Neural cell (in vitro differentiated cells): ENCODE results near the gene NAT9. TPM values are rescaled to one million over a fixed set of nuclear protein-coding genes. Genes with fewer than 3 reads are reported as not detected.

Source experiments
- H2AFZ ChIP-seq: fragments of 200-600, 300-800 bp; sonication (generic), shearing (Covaris generic); 2 replicates; pipeline ENCODE4 v1.6.0; 2014; ENCODE audit warnings: low read depth, mild to moderate bottlenecking, antibody characterized with exemption, low read length, moderate library complexity
- H3F3A ChIP-seq: fragments of 200-600 bp; shearing (Covaris generic); 2 replicates; pipeline ENCODE4 v1.6.1; 2016; ENCODE audit warnings: mild to moderate bottlenecking, moderate library complexity, mixed read lengths, antibody characterized with exemption, low read length; ENCODE audit not compliant: insufficient read depth, poor library complexity, severe bottlenecking
- H3K27ac ChIP-seq: fragments of 200-600, 300-800 bp; sonication (generic), shearing (Covaris generic); 2 replicates; pipeline ENCODE4 v1.5.1; 2014; ENCODE audit warnings: mild to moderate bottlenecking, low read length, moderate library complexity
- H3K27me3 ChIP-seq: fragments of 300-800, 200-600 bp; sonication (generic), shearing (Covaris generic); 2 replicates; pipeline ENCODE4 v1.6.0; 2014; ENCODE audit warnings: mild to moderate bottlenecking, low read depth, low read length, moderate library complexity; ENCODE audit not compliant: insufficient read depth
- H3K36me3 ChIP-seq: fragments of 300-800, 200-600 bp; sonication (generic), shearing (Covaris generic); 2 replicates; pipeline ENCODE4 v1.5.1; 2014; ENCODE audit warnings: mild to moderate bottlenecking, antibody characterized with exemption, low read length, moderate library complexity; ENCODE audit not compliant: insufficient read depth
- H3K4me2 ChIP-seq: fragments of 300-800, 200-600 bp; sonication (generic), shearing (Covaris generic); 2 replicates; pipeline ENCODE4 v1.6.0; 2014; ENCODE audit warnings: mild to moderate bottlenecking, low read length
- H3K4me3 ChIP-seq: fragments of 300-800, 200-600 bp; sonication (generic), shearing (Covaris generic); 2 replicates; pipeline ENCODE4 v1.5.1; 2014; ENCODE audit warnings: mild to moderate bottlenecking, low read length, moderate library complexity
- H3K79me2 ChIP-seq: fragments of 200-600 bp; shearing (Covaris generic); replicated peaks from 2 replicates; pipeline ENCODE4 v1.6.0; 2014; ENCODE audit warnings: mild to moderate bottlenecking, low read length, moderate library complexity; ENCODE audit not compliant: insufficient read depth
- H3K9ac ChIP-seq: fragments of 300-800, 200-600 bp; sonication (generic), shearing (Covaris generic); 2 replicates; pipeline ENCODE4 v1.6.1; 2016; ENCODE audit warnings: mild to moderate bottlenecking, low read length, mixed read lengths
- H3K9me2 ChIP-seq: fragments of 200-600 bp; shearing (Covaris generic); 2 replicates; pipeline ENCODE4 v1.6.1; 2016; ENCODE audit warnings: mild to moderate bottlenecking, low read length, mixed read lengths; ENCODE audit not compliant: insufficient read depth
- H3K9me3 ChIP-seq: fragments of 200-600, 300-800 bp; sonication (generic), shearing (Covaris generic); 2 replicates; pipeline ENCODE4 v1.6.1; 2016; ENCODE audit warnings: mild to moderate bottlenecking, mixed run types, low read length, moderate library complexity, mixed read lengths
- H4K20me1 ChIP-seq: fragments of 200-600 bp; shearing (Covaris generic); 2 replicates; pipeline ENCODE4 v1.6.1; 2016; ENCODE audit warnings: mild to moderate bottlenecking, mixed run types; ENCODE audit not compliant: insufficient read depth
- EP300 ChIP-seq: fragments of 450-650 bp; conservative IDR thresholded peaks from 2 replicates; pipeline ENCODE4 v1.6.1; 2014; ENCODE audit warnings: antibody characterized with exemption, mild to moderate bottlenecking, moderate library complexity; ENCODE audit not compliant: poor library complexity, severe bottlenecking
- EZH2 ChIP-seq: fragments of 200-600, 300-800 bp; shearing (Covaris generic), sonication (generic); IDR thresholded peaks from 2 replicates; pipeline ENCODE4 v1.6.1; 2014; ENCODE audit warnings: antibody characterized with exemption, low read length, borderline replicate concordance, mild to moderate bottlenecking; ENCODE audit not compliant: insufficient read depth, poor library complexity, severe bottlenecking
- MXI1 ChIP-seq: fragments of 450-650 bp; conservative IDR thresholded peaks from 2 replicates; pipeline ENCODE4 v1.6.1; 2014; ENCODE audit warnings: antibody characterized with exemption, mild to moderate bottlenecking; ENCODE audit not compliant: poor library complexity, severe bottlenecking
- POLR2AphosphoS5 ChIP-seq: IDR thresholded peaks from 2 replicates; pipeline ENCODE4 v1.6.1; 2012
- RAD21 ChIP-seq: fragments of 450-650 bp; conservative IDR thresholded peaks from 2 replicates; pipeline ENCODE4 v1.6.1; 2014; ENCODE audit warnings: antibody characterized with exemption, mild to moderate bottlenecking, moderate library complexity
- SMC3 ChIP-seq: fragments of 450-650 bp; conservative IDR thresholded peaks from 2 replicates; pipeline ENCODE4 v1.6.1; 2014; ENCODE audit warnings: antibody characterized with exemption, mild to moderate bottlenecking, moderate library complexity; ENCODE audit not compliant: poor library complexity
- TAF1 ChIP-seq: IDR thresholded peaks from 2 replicates; pipeline ENCODE4 v1.6.1; 2012; ENCODE audit warnings: low read depth
- polyA plus RNA-seq: library from polyadenylated mRNA; depleted of rRNA; stranded (reverse); fragments of >200 nt; gene quantifications from 2 replicates; pipeline ENCODE4 v1.2.3, GENCODE V29; 2014
- TF ChIP-seq, protein P1 (sequence below): fragments of 450-650 bp; IDR thresholded peaks from 2 replicates; pipeline ENCODE4 v1.5.1; 2014; ENCODE audit warnings: antibody characterized with exemption, mild to moderate bottlenecking, moderate library complexity; ENCODE audit not compliant: poor library complexity, severe bottlenecking
- TF ChIP-seq, protein P2 (sequence below): IDR thresholded peaks from 2 replicates; pipeline ENCODE4 v1.6.1; 2012; ENCODE audit warnings: borderline replicate concordance

Gene NAT9
- polyA plus RNA-seq, 1 donor from 2014 or later, result 243 TPM

DNA sequence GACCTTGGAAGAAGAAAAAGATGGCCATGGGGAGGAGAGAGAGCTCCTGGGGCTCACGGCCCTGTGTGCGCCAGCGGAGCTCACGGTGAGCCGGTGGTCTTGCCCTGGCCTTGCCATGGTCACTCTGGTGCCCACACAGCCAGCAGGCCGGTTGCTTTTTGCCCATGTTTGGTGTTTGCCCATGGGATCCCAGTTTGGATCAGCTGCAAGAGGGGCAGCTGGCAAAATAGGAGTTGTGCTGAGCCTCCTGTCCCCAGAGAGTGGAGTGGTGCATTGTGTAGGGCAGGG lies 26.2 kb downstream of the NAT9 start:
- no peaks in the 10 kb centered on the region for H3K79me2 ChIP-seq
- no peak overlapping the region for H3K4me3 ChIP-seq
- no peak for TF ChIP-seq POLR2AphosphoS5
- TF ChIP-seq EP300, result no peak
- TF ChIP-seq, protein P1, sequence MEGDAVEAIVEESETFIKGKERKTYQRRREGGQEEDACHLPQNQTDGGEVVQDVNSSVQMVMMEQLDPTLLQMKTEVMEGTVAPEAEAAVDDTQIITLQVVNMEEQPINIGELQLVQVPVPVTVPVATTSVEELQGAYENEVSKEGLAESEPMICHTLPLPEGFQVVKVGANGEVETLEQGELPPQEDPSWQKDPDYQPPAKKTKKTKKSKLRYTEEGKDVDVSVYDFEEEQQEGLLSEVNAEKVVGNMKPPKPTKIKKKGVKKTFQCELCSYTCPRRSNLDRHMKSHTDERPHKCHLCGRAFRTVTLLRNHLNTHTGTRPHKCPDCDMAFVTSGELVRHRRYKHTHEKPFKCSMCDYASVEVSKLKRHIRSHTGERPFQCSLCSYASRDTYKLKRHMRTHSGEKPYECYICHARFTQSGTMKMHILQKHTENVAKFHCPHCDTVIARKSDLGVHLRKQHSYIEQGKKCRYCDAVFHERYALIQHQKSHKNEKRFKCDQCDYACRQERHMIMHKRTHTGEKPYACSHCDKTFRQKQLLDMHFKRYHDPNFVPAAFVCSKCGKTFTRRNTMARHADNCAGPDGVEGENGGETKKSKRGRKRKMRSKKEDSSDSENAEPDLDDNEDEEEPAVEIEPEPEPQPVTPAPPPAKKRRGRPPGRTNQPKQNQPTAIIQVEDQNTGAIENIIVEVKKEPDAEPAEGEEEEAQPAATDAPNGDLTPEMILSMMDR, result no peak
- no peak for TF ChIP-seq RAD21
- peaks cover 25% of the 10 kb centered on the region for H3K27me3 ChIP-seq
- H3K27ac ChIP-seq, result no peak overlapping the region
- no peaks in the 10 kb centered on the region for H3K9me3 ChIP-seq
- H2AFZ ChIP-seq, result no peak overlapping the region
- H3K9ac ChIP-seq, result no peak overlapping the region
- no peaks in the 10 kb centered on the region for H3F3A ChIP-seq
- H4K20me1 ChIP-seq, result no peaks in the 10 kb centered on the region
- no peaks in the 10 kb centered on the region for H3K36me3 ChIP-seq
- no peak overlapping the region for H3K4me2 ChIP-seq
- H3K9me2 ChIP-seq, result no peaks in the 10 kb centered on the region

DNA sequence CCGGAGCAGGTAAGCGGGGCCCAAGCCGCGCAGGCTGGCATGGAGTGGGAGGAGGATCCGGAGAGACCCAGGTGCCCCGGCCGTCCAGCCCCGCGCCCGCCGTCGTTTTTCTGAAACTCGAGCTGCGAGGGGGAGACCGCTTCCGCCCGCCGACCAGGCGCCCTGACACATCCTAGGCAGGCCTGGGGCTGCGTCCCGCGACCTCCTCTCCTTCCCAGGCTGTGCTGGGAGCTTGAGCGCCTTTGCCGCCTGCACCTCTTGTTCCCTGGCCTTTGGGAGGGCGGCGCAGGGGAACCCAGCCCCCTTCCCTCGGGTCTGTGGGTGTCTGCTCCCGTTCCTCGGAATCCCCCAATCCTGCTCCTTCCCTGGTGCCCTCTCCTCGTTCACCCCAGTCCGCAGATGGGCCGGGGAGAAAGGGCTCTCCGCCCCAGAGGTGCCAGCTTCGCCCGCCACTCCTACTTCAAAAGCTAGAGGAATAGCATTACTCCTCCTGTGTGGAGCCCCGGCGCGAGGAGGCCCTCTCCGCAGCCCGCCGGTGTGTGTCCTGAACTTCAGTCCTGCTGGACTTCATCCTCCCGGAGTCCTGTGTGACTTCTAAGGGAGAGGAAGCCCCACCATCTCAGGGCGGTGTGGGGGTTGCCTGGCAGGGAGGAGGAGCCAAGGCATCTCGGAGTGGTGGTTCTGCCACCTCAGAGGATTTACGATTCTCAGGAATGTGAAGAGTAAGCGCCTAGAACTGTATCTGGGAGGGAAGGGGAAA lies 26.7 kb downstream of the NAT9 start:
- Histone ChIP-seq H3K27ac (no peak overlapping the region), H3K4me3 (peak overlapping the region; percentile 68), H3K9me3 (no peaks in the 10 kb centered on the region), H3K27me3 (peaks cover 25% of the 10 kb centered on the region), H3K4me2 (no peak overlapping the region), H3K9me2 (no peaks in the 10 kb centered on the region), H4K20me1 (no peaks in the 10 kb centered on the region), H3K79me2 (no peaks in the 10 kb centered on the region), H3K9ac (no peak overlapping the region), H3F3A (no peaks in the 10 kb centered on the region), H3K36me3 (no peaks in the 10 kb centered on the region), H2AFZ (no peak overlapping the region)
- TF ChIP-seq, protein P1, result peak; percentile 5
- no peak for TF ChIP-seq EP300

DNA sequence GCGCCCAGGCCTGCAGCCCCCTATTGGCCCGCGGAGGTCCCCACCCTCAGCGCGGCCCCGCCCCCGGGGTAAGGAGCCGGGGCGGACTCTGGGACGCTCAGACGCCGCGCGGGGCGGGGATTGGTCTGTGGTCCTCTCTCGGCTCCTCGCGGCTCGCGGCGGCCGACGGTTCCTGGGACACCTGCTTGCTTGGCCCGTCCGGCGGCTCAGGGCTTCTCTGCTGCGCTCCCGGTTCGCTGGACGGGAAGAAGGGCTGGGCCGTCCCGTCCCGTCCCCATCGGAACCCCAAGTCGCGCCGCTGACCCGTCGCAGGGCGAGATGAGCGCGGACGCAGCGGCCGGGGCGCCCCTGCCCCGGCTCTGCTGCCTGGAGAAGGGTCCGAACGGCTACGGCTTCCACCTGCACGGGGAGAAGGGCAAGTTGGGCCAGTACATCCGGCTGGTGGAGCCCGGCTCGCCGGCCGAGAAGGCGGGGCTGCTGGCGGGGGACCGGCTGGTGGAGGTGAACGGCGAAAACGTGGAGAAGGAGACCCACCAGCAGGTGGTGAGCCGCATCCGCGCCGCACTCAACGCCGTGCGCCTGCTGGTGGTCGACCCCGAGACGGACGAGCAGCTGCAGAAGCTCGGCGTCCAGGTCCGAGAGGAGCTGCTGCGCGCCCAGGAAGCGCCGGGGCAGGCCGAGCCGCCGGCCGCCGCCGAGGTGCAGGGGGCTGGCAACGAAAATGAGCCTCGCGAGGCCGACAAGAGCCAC lies 27.4 kb downstream of the NAT9 start, which contains the start of gene NHERF1:
TSS of gene NHERF1 (plus strand) at position 100 of the 750 bp plus-strand sequence. CDS start at position 319, 219 bp downstream.
- Histone ChIP-seq H3K27ac (no peak within 1 kb of the TSS), H4K20me1 (no peaks in the 10 kb centered on the region), H3K36me3 (no peaks in the 10 kb centered on the region), H3K4me3 (peak within 1 kb of the TSS; percentile 68), H3K9me2 (no peaks in the 10 kb centered on the region), H3K79me2 (no peaks in the 10 kb centered on the region), H3K9ac (peak within 1 kb of the TSS; percentile 24), H3K27me3 (peaks cover 25% of the 10 kb centered on the region), H2AFZ (peak within 1 kb of the TSS; percentile 33), H3K4me2 (peak within 1 kb of the TSS; percentile 19), H3F3A (no peaks in the 10 kb centered on the region), H3K9me3 (no peaks in the 10 kb centered on the region)
- no peak for TF ChIP-seq EP300
- no peak for TF ChIP-seq EZH2
- peak; percentile 39 for TF ChIP-seq SMC3
- TF ChIP-seq, protein P1, result peak; percentile 58
- peak; percentile 33 for TF ChIP-seq TAF1
- TF ChIP-seq, protein P2, sequence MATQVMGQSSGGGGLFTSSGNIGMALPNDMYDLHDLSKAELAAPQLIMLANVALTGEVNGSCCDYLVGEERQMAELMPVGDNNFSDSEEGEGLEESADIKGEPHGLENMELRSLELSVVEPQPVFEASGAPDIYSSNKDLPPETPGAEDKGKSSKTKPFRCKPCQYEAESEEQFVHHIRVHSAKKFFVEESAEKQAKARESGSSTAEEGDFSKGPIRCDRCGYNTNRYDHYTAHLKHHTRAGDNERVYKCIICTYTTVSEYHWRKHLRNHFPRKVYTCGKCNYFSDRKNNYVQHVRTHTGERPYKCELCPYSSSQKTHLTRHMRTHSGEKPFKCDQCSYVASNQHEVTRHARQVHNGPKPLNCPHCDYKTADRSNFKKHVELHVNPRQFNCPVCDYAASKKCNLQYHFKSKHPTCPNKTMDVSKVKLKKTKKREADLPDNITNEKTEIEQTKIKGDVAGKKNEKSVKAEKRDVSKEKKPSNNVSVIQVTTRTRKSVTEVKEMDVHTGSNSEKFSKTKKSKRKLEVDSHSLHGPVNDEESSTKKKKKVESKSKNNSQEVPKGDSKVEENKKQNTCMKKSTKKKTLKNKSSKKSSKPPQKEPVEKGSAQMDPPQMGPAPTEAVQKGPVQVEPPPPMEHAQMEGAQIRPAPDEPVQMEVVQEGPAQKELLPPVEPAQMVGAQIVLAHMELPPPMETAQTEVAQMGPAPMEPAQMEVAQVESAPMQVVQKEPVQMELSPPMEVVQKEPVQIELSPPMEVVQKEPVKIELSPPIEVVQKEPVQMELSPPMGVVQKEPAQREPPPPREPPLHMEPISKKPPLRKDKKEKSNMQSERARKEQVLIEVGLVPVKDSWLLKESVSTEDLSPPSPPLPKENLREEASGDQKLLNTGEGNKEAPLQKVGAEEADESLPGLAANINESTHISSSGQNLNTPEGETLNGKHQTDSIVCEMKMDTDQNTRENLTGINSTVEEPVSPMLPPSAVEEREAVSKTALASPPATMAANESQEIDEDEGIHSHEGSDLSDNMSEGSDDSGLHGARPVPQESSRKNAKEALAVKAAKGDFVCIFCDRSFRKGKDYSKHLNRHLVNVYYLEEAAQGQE, result no peak
- TF ChIP-seq MXI1, result peak; percentile 32
- peak; percentile 26 for TF ChIP-seq RAD21
- no peak for TF ChIP-seq POLR2AphosphoS5
